Right lung (tissue), 10 donors: Measurements from ENCODE around the gene DMXL1. TPM values are rescaled to one million over a fixed set of nuclear protein-coding genes. Genes with fewer than 3 reads are reported as not detected.

Experiments used
- DNase-seq, 2 donors: peaks; one replicate each; pipeline ENCODE4 v3.0.0-alpha.2; 2013
- long read RNA-seq, 8 donors: transcript quantifications; one replicate each; lab custom pipeline, GENCODE V29; 2026
- polyA plus RNA-seq, 5 donors: library from polyadenylated mRNA; unstranded; fragments of 120-200 nt; gene quantifications; one replicate each; pipeline versions ENCODE4 v1.2.1 to v1.2.3, GENCODE V29; 2013; ENCODE audit warnings: inconsistent platforms in 1 of 5, low replicate concordance in 1 of 5; ENCODE audit not compliant: insufficient read length in 5 of 5, insufficient read depth in 1 of 5

Gene DMXL1
- polyA plus RNA-seq, result 10 to 100 TPM; 33.2 to 44.1 (median 40.8) TPM
- long read RNA-seq, donor 1, partial matches to known transcripts, result 0 of 1 reads
- long read RNA-seq, donor 1, other reads (novel, unspliced or antisense), result 0 of 1 reads
- long read RNA-seq, donor 2, result 0 reads
- long read RNA-seq, donor 3, partial matches to known transcripts, result 6 of 6 reads
- long read RNA-seq, donor 3, other reads (novel, unspliced or antisense), result 0 of 6 reads
- long read RNA-seq, donor 4, partial matches to known transcripts, result 0 of 1 reads
- long read RNA-seq, donor 4, other reads (novel, unspliced or antisense), result 0 of 1 reads
- long read RNA-seq, donor 5, partial matches to known transcripts, result 8 of 8 reads
- long read RNA-seq, donor 5, other reads (novel, unspliced or antisense), result 0 of 8 reads
- long read RNA-seq, donor 6, full-length matches to known transcripts, result 1 of 1 reads
- long read RNA-seq, donor 6, partial matches to known transcripts, result 0 of 1 reads
- long read RNA-seq, donor 6, other reads (novel, unspliced or antisense), result 0 of 1 reads
- long read RNA-seq, donor 7, result 0 reads
- long read RNA-seq, donor 8, result 0 reads

- DNase-seq, result peak; percentile 98 to 99
Measured at GRCh38 chr5:119070828-119071560, at the start of gene DMXL1. Gene DMXL1, plus strand, starts transcription at chr5:119071087. Its CDS starts 483 bp downstream, at chr5:119071570.

- no peak for DNase-seq
Measured at GRCh38 chr5:119021149-119021732, 49.6 kb upstream of the DMXL1 start.

GRCh38 chr5:119022017-119022745 is 48.7 kb upstream of the DMXL1 start:
- DNase-seq, result peak; percentile 10 to 24

- no peak for DNase-seq
Measured at GRCh38 chr5:119022773-119023172, 48.1 kb upstream of the DMXL1 start.

- DNase-seq, result no peak
Measured at GRCh38 chr5:119028575-119028974, 42.3 kb upstream of the DMXL1 start.

- no peak for DNase-seq
Measured at GRCh38 chr5:119031011-119031886, 39.6 kb upstream of the DMXL1 start.

- no peak for DNase-seq
Measured at GRCh38 chr5:119031905-119032304, 39.0 kb upstream of the DMXL1 start.

GRCh38 chr5:119032656-119033055 is 38.2 kb upstream of the DMXL1 start:
- DNase-seq, result no peak

GRCh38 chr5:119033135-119033534 is 37.8 kb upstream of the DMXL1 start:
- no peak for DNase-seq

GRCh38 chr5:119036101-119036762 is 34.7 kb upstream of the DMXL1 start:
- no peak for DNase-seq

GRCh38 chr5:119037496-119038215 is 33.2 kb upstream of the DMXL1 start:
- peak in 1 of 2 donors; percentile 16 for DNase-seq

- no peak for DNase-seq
Measured at GRCh38 chr5:119048246-119048645, 22.6 kb upstream of the DMXL1 start.

- no peak for DNase-seq
Measured at GRCh38 chr5:119049824-119050449, 20.9 kb upstream of the DMXL1 start.

- DNase-seq, result no peak
Measured at GRCh38 chr5:119054101-119054500, 16.8 kb upstream of the DMXL1 start.

GRCh38 chr5:119055294-119055693 is 15.6 kb upstream of the DMXL1 start:
- no peak for DNase-seq

- no peak for DNase-seq
Measured at GRCh38 chr5:119058979-119059529, 11.8 kb upstream of the DMXL1 start.

- DNase-seq, result no peak
Measured at GRCh38 chr5:119059740-119060255, 11.1 kb upstream of the DMXL1 start.
